ENCODE results near the gene KCNT2.

KCNT2 gene

DNA sequence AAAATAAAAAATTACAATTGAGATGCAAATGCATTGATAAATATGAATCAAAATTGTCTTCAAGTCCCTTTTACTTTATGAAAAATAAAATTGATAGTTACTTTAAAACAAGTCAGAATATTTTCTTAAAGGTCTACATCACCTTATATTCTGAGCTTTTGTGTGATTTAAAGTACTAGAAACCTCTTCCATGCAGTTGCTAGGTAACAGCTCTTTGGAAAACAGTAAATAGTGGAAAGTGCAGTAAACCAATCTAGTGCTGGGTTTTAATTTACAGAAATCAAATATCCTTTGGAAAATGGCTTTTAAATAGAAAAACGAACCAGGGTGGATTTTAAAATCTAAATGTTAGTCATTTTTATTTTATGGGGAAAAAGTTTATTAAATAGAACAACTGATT lies 227.9 kb downstream of the KCNT2 start:
- no peaks in the 10 kb centered on the region for H3K4me1 ChIP-seq (ENCODE audit: low read length)
- H3K27ac ChIP-seq (ENCODE audit: low read length) = no peak overlapping the region
- H3K4me3 ChIP-seq (ENCODE audit: low read length) = no peak overlapping the region
- H3K36me3 ChIP-seq (replicated peaks; ENCODE audit: insufficient read depth, low read length) = no peaks in the 10 kb centered on the region
- H2AFZ ChIP-seq (ENCODE audit: low read length) = no peak overlapping the region
- H3F3A ChIP-seq (ENCODE audit: insufficient read depth, low read length) = no peaks in the 10 kb centered on the region
- DNase-seq = no peak
- no peaks in the 10 kb centered on the region for H3K27me3 ChIP-seq (replicated peaks; ENCODE audit: insufficient read depth, low read length)
- H4K20me1 ChIP-seq (ENCODE audit: insufficient read depth, low read length) = no peaks in the 10 kb centered on the region
- no peaks in the 10 kb centered on the region for H3K9me2 ChIP-seq (replicated peaks; ENCODE audit: insufficient read depth, low read length)
- H3K4me2 ChIP-seq (ENCODE audit: low read depth, low read length) = no peak overlapping the region
- H3K9ac ChIP-seq (ENCODE audit: low read length) = no peak overlapping the region
- no peaks in the 10 kb centered on the region for H3K79me2 ChIP-seq (ENCODE audit: low read length)
- TF ChIP-seq EZH2 (optimal IDR thresholded peaks at IDR 0.05; ENCODE audit: low read depth, low read length) = no peak
- TF ChIP-seq, protein P1, sequence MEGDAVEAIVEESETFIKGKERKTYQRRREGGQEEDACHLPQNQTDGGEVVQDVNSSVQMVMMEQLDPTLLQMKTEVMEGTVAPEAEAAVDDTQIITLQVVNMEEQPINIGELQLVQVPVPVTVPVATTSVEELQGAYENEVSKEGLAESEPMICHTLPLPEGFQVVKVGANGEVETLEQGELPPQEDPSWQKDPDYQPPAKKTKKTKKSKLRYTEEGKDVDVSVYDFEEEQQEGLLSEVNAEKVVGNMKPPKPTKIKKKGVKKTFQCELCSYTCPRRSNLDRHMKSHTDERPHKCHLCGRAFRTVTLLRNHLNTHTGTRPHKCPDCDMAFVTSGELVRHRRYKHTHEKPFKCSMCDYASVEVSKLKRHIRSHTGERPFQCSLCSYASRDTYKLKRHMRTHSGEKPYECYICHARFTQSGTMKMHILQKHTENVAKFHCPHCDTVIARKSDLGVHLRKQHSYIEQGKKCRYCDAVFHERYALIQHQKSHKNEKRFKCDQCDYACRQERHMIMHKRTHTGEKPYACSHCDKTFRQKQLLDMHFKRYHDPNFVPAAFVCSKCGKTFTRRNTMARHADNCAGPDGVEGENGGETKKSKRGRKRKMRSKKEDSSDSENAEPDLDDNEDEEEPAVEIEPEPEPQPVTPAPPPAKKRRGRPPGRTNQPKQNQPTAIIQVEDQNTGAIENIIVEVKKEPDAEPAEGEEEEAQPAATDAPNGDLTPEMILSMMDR (IDR thresholded peaks at IDR 0.05; ENCODE audit: low read length) = no peak
- TF ChIP-seq EZH2phosphoT487 (IDR thresholded peaks at IDR 0.05; ENCODE audit: low read length) = no peak
- H3K9me3 ChIP-seq (replicated peaks; ENCODE audit: insufficient read depth, low read length) = no peaks in the 10 kb centered on the region

DNA sequence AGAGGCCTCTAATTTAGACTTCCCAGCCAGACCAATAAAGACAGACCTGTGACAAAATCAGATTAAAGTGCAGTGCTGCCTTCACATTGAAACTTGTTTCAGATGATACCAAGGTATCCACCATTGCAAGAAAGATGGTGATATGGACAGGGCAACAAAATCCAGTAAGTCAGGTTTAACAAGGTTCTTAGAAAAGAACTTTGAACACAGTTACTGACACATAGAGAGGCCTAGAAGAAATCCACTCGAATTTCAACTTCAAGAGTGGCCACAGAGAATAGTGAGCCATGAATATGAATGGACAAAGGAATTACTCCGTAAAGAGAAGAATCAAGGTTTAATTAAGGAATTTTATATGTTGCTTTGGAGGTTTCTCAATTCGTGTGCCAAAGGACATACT lies 230.4 kb downstream of the KCNT2 start:
- no peak overlapping the region for H3K9ac ChIP-seq (ENCODE audit: low read length)
- no peaks in the 10 kb centered on the region for H3K79me2 ChIP-seq (ENCODE audit: low read length)
- H3K4me2 ChIP-seq (ENCODE audit: low read depth, low read length) = no peak overlapping the region
- no peaks in the 10 kb centered on the region for H3K9me2 ChIP-seq (replicated peaks; ENCODE audit: insufficient read depth, low read length)
- TF ChIP-seq, protein P1 (IDR thresholded peaks at IDR 0.05; ENCODE audit: low read length) = no peak
- TF ChIP-seq EZH2 (optimal IDR thresholded peaks at IDR 0.05; ENCODE audit: low read depth, low read length) (no peak), EZH2phosphoT487 (IDR thresholded peaks at IDR 0.05; ENCODE audit: low read length) (no peak)
- H3K27me3 ChIP-seq (replicated peaks; ENCODE audit: insufficient read depth, low read length) = no peaks in the 10 kb centered on the region
- H4K20me1 ChIP-seq (ENCODE audit: insufficient read depth, low read length) = no peaks in the 10 kb centered on the region
- H3F3A ChIP-seq (ENCODE audit: insufficient read depth, low read length) = no peaks in the 10 kb centered on the region
- H3K4me3 ChIP-seq (ENCODE audit: low read length) = no peak overlapping the region
- H3K9me3 ChIP-seq (replicated peaks; ENCODE audit: insufficient read depth, low read length) = no peaks in the 10 kb centered on the region
- H3K4me1 ChIP-seq (ENCODE audit: low read length) = no peaks in the 10 kb centered on the region
- H2AFZ ChIP-seq (ENCODE audit: low read length) = no peak overlapping the region
- no peak overlapping the region for H3K27ac ChIP-seq (ENCODE audit: low read length)
- no peaks in the 10 kb centered on the region for H3K36me3 ChIP-seq (replicated peaks; ENCODE audit: insufficient read depth, low read length)
- DNase-seq = no peak

DNA sequence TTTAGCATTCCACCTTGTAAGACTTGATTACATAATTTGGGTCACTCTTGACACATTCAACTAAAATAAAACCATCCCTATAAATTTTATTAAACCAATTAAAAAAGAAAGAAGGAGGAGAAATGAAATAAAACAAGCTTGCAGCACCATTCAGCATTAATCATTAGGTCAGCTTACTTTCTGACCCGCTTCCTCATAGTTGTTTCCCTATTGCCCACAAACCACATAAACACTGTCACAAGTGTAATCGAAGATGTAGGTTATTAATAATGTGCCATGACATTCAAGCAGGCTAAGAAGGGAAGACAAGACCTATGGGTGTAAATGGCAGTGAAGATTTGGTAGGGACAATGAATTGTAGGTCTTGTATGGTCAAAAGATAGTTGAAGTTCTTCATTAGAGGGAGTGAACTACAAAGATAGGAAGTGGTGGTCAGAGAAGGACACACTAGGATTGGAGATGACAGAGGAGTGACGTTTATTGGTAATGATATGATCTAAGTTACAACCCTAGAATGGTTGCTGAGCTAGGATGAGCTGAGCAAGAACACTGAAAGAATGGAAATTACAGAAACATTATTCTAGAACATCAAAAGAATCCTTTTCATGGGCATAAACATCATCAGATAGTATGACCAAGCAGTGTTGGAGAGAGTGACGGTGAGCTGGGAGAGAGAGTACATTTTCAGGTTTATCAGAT lies 231.5 kb downstream of the KCNT2 start:
- H3F3A ChIP-seq (ENCODE audit: insufficient read depth, low read length) = no peaks in the 10 kb centered on the region
- no peak overlapping the region for H3K4me3 ChIP-seq (ENCODE audit: low read length)
- no peak overlapping the region for H3K9ac ChIP-seq (ENCODE audit: low read length)
- TF ChIP-seq, protein P1 (IDR thresholded peaks at IDR 0.05; ENCODE audit: low read length) = no peak
- TF ChIP-seq EZH2 (optimal IDR thresholded peaks at IDR 0.05; ENCODE audit: low read depth, low read length) (no peak), EZH2phosphoT487 (IDR thresholded peaks at IDR 0.05; ENCODE audit: low read length) (no peak)
- H2AFZ ChIP-seq (ENCODE audit: low read length) = no peak overlapping the region
- H3K27ac ChIP-seq (ENCODE audit: low read length) = no peak overlapping the region
- H4K20me1 ChIP-seq (ENCODE audit: insufficient read depth, low read length) = no peaks in the 10 kb centered on the region
- H3K9me3 ChIP-seq (replicated peaks; ENCODE audit: insufficient read depth, low read length) = no peaks in the 10 kb centered on the region
- H3K4me2 ChIP-seq (ENCODE audit: low read depth, low read length) = no peak overlapping the region
- no peak for DNase-seq
- H3K9me2 ChIP-seq (replicated peaks; ENCODE audit: insufficient read depth, low read length) = no peaks in the 10 kb centered on the region
- no peaks in the 10 kb centered on the region for H3K27me3 ChIP-seq (replicated peaks; ENCODE audit: insufficient read depth, low read length)
- H3K79me2 ChIP-seq (ENCODE audit: low read length) = no peaks in the 10 kb centered on the region
- no peaks in the 10 kb centered on the region for H3K4me1 ChIP-seq (ENCODE audit: low read length)
- H3K36me3 ChIP-seq (replicated peaks; ENCODE audit: insufficient read depth, low read length) = no peaks in the 10 kb centered on the region
